Measurements from ENCODE around the gene TKFC. TPM values are rescaled to one million over a fixed set of nuclear protein-coding genes. Genes with fewer than 3 reads are reported as not detected.

The TKFC gene
- total RNA-seq, 2 experiments from 2014 or later: 79.1 to 86.3 TPM

DNA sequence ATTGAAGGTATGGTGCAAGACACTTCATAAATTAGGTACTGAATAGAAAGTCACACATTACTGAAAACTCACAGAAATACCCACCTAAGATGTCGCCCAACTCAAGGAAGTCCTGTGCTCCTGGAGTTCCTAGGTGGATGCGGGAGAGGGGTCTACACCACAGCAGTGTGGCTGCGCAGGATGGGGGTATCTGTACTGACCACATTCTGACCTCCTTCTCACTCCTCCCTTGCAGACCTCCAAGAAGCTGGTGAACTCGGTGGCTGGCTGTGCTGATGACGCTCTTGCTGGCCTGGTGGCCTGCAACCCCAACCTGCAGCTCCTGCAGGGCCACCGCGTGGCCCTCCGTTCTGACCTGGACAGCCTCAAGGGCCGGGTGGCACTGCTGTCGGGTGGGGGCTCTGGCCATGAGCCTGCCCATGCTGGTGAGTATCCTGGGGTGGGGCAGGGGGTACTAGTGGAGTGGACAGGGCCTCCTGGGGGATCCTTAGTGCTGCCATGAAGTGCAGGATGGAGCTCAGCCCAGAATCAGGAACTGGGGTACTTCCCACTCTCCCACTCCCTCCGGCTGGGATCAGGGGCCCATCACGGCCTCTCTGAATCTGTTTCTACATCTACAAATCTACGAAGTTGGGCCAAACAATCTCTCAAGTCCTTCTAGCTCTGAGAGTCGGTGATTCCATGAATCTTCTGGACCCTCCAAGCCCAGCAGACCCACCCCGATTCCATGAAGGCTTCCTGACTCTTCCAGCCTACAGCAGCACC lies 4.9 kb downstream of the TKFC start:
- ATAC-seq (no peak), DNase-seq (no peak)
- ChIA-PET POLR2A (interaction anchor here (1.0 to 1.6 kb wide), 2 partner anchors 28 to 48 kb away, joined by 3 read pairs; no protein-coding TSS in a partner anchor), CTCF (interaction anchor here (4.8 to 10.4 kb wide), 4 partner anchors 22 to 98 kb away, joined by 54 to 313 read pairs (median 141); partner anchors contain the start of genes CYB561A3, TMEM138 and TMEM216)
- no peaks in the 10 kb centered on the region for H3K9me3 Mint-ChIP-seq
- intact Hi-C loops (cut with micrococcal nuclease): no loop called here
- TF ChIP-seq, protein P1, sequence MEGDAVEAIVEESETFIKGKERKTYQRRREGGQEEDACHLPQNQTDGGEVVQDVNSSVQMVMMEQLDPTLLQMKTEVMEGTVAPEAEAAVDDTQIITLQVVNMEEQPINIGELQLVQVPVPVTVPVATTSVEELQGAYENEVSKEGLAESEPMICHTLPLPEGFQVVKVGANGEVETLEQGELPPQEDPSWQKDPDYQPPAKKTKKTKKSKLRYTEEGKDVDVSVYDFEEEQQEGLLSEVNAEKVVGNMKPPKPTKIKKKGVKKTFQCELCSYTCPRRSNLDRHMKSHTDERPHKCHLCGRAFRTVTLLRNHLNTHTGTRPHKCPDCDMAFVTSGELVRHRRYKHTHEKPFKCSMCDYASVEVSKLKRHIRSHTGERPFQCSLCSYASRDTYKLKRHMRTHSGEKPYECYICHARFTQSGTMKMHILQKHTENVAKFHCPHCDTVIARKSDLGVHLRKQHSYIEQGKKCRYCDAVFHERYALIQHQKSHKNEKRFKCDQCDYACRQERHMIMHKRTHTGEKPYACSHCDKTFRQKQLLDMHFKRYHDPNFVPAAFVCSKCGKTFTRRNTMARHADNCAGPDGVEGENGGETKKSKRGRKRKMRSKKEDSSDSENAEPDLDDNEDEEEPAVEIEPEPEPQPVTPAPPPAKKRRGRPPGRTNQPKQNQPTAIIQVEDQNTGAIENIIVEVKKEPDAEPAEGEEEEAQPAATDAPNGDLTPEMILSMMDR (IDR thresholded peaks at IDR 0.05): no peak
- H3K27me3 Mint-ChIP-seq: no peaks in the 10 kb centered on the region
- H3K27ac Mint-ChIP-seq: no peak overlapping the region
- no peak overlapping the region for H3K4me3 Mint-ChIP-seq
- peaks cover 25% of the 10 kb centered on the region for H3K4me1 Mint-ChIP-seq (ENCODE audit: low read depth)
- H3K36me3 Mint-ChIP-seq (ENCODE audit: low read depth): peaks cover 13% of the 10 kb centered on the region

DNA sequence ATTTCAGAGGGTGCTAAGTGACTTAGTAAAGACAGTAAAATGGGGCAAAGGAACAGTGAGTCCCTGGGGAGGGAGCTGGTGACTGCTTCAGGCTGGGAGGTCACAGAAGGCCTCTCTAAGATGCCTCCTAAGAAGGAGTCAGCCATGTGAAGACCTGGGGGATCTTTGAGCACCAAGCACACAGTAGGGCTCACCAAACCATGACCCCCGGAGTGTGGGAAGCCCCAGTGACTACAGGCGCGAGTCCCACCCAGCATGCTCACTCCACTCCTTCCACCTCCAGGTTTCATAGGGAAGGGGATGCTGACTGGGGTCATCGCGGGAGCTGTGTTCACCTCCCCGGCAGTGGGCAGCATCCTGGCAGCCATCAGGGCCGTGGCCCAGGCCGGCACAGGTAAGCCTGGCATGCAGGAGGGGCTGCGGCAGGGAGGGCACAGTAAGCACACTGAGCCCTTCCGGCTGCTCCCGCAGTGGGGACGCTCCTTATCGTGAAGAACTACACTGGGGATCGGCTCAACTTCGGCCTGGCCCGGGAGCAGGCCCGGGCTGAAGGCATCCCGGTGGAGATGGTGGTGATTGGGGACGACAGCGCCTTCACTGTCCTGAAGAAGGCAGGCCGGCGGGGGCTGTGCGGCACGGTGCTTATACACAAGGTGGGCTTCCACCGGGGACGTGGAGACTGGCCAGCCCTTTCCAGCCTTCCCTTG lies 5.9 kb downstream of the TKFC start:
- H3K27ac Mint-ChIP-seq: no peak overlapping the region
- DNase-seq (no peak), ATAC-seq (no peak)
- no peaks in the 10 kb centered on the region for H3K27me3 Mint-ChIP-seq
- intact Hi-C loops (cut with micrococcal nuclease): no loop called here
- POLR2A ChIA-PET: interaction anchor here (1.0 to 1.7 kb wide), 4 partner anchors 15 to 47 kb away, joined by 3 to 6 read pairs (median 3); no protein-coding TSS in a partner anchor
- TF ChIP-seq, protein P1 (IDR thresholded peaks at IDR 0.05): no peak
- CTCF ChIA-PET: interaction anchor here (7.8 to 10.4 kb wide), 2 partner anchors 21 to 44 kb away, joined by 181 to 313 read pairs; partner anchors contain the start of genes CYB561A3 and TMEM138
- H3K4me3 Mint-ChIP-seq: no peak overlapping the region
- H3K9me3 Mint-ChIP-seq: no peaks in the 10 kb centered on the region
- peaks cover 13% of the 10 kb centered on the region for H3K36me3 Mint-ChIP-seq (ENCODE audit: low read depth)
- peaks cover 20% of the 10 kb centered on the region for H3K4me1 Mint-ChIP-seq (ENCODE audit: low read depth)

DNA sequence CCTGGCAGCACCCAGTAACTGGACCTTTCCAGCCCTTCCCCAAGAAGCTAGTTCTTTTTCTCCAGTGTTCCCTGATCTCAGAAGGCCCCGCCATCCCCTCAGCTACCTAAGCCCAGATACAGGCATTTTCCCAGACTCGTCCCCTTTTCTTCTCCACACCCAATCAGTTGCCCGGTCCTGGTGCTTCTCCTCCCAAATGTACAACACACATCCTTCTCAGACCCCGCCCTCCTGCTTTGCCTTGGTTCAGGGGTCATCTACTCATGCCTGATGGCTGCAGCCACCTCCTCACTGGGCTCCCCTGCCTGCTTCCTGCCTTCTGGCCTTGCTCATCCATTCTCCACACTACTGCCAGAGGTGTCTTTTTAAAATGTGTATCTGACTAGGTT lies 6.5 kb downstream of the TKFC start:
- DNase-seq: no peak
- intact Hi-C loops (cut with micrococcal nuclease): no loop called here
- ATAC-seq: no peak
- Mint-ChIP-seq H3K36me3 (ENCODE audit: low read depth) (peaks cover 13% of the 10 kb centered on the region), H3K4me1 (ENCODE audit: low read depth) (peaks cover 14% of the 10 kb centered on the region), H3K27ac (no peak overlapping the region), H3K27me3 (no peaks in the 10 kb centered on the region), H3K9me3 (no peaks in the 10 kb centered on the region), H3K4me3 (no peak overlapping the region)
- TF ChIP-seq, protein P1 (IDR thresholded peaks at IDR 0.05): no peak
- POLR2A ChIA-PET: interaction anchor here (1.3 to 1.7 kb wide), 2 partner anchors 14 to 21 kb away, joined by 3 to 6 read pairs; no protein-coding TSS in a partner anchor
- CTCF ChIA-PET: interaction anchor here (7.8 to 10.4 kb wide), 2 partner anchors 20 to 44 kb away, joined by 181 to 313 read pairs; partner anchors contain the start of genes CYB561A3 and TMEM138

DNA sequence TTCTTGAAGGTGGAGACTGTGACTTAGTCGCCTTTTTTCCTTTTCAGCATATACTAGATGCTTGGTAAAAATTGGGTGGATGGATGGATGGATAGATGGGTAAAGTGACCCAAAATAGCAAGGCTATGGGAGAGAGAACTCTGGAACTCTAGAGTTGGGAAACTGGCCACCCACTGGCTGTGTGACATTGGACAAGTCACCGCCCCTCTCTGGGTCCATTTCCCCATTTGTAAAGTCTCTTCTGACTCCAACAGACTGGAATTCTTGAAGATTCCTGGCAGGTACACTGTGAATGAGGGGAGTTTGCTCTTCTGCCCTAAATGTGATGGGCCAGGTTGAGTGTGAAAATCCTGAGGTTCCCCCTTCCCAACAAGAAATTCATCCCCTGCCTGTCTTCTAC lies 8.0 kb downstream of the TKFC start:
- DNase-seq: no peak
- H3K27ac Mint-ChIP-seq: no peak overlapping the region

More for the DNA sequence above, 8.0 kb downstream of the TKFC start:
- peaks cover 9% of the 10 kb centered on the region for H3K4me1 Mint-ChIP-seq (ENCODE audit: low read depth)
- CTCF ChIA-PET: interaction anchor here (1.4 to 10.4 kb wide), 3 partner anchors 19 to 52 kb away, joined by 4 to 181 read pairs (median 14); partner anchors contain the start of genes CYB561A3 and TMEM138
- H3K9me3 Mint-ChIP-seq: no peaks in the 10 kb centered on the region
- H3K4me3 Mint-ChIP-seq: no peak overlapping the region
- peaks cover 13% of the 10 kb centered on the region for H3K36me3 Mint-ChIP-seq (ENCODE audit: low read depth)
- no peaks in the 10 kb centered on the region for H3K27me3 Mint-ChIP-seq
- no peak for ATAC-seq
- POLR2A ChIA-PET: interaction anchor here (1.9 kb wide), 1 partner anchor 22 kb away, joined by 8 read pairs; the partner anchor contains the start of genes CYB561A3 and TMEM138
- intact Hi-C loops (cut with micrococcal nuclease): no loop called here
- TF ChIP-seq, protein P1 (IDR thresholded peaks at IDR 0.05): no peak

All from activated CD8-positive, alpha-beta T cell treated with anti-CD3 and anti-CD28 coated beads for 36 hours (primary cell).